22Rv1 (cell line): ENCODE results near the gene EGFR.

ENCODE experiments used
- ZFX ChIP-seq: fragments of 450-650 bp; IDR thresholded peaks from 2 replicates; pipeline ENCODE4 v1.6.1; 2017; ENCODE audit warnings: antibody characterized with exemption, borderline replicate concordance
- TF ChIP-seq, protein P1 (sequence below): fragments of 450-650 bp; IDR thresholded peaks from 2 replicates; pipeline ENCODE4 v1.5.1; 2017; ENCODE audit warnings: mild to moderate bottlenecking

- TF ChIP-seq, protein P1, sequence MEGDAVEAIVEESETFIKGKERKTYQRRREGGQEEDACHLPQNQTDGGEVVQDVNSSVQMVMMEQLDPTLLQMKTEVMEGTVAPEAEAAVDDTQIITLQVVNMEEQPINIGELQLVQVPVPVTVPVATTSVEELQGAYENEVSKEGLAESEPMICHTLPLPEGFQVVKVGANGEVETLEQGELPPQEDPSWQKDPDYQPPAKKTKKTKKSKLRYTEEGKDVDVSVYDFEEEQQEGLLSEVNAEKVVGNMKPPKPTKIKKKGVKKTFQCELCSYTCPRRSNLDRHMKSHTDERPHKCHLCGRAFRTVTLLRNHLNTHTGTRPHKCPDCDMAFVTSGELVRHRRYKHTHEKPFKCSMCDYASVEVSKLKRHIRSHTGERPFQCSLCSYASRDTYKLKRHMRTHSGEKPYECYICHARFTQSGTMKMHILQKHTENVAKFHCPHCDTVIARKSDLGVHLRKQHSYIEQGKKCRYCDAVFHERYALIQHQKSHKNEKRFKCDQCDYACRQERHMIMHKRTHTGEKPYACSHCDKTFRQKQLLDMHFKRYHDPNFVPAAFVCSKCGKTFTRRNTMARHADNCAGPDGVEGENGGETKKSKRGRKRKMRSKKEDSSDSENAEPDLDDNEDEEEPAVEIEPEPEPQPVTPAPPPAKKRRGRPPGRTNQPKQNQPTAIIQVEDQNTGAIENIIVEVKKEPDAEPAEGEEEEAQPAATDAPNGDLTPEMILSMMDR, result no peak
- no peak for TF ChIP-seq ZFX
Observed at GRCh38 chr7:55138663-55139062, 119.8 kb downstream of the EGFR start.
